DMS79 treated with DMSO at 0.1 percent for 48 hours (cell line): Measurements from ENCODE around the gene ARHGEF38.

Experiments used
- DNase-seq: peaks from one replicate; lab custom pipeline; 2025; lab: John Stamatoyannopoulos, UW

Gene ARHGEF38

DNA sequence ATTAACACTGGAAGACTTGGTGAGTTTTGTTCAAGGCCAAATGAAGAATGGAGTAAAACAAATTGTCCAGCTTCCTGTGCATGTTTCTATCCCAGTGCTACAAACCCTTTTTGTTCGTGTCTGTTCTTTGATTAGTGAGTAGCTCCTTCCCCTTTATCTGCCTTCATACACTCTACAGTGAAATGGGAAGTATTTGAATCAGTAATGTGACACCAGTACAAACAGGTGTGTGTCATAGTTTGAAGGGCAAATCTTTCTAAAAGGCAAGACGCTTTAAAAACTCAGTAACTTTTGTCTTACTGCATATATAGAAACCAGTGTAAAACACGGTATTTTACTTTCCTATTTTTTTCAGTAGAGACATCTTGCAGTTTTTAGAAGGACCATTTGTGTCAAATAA lies 5.9 kb downstream of the ARHGEF38 start:
- DNase-seq = no peak

DNA sequence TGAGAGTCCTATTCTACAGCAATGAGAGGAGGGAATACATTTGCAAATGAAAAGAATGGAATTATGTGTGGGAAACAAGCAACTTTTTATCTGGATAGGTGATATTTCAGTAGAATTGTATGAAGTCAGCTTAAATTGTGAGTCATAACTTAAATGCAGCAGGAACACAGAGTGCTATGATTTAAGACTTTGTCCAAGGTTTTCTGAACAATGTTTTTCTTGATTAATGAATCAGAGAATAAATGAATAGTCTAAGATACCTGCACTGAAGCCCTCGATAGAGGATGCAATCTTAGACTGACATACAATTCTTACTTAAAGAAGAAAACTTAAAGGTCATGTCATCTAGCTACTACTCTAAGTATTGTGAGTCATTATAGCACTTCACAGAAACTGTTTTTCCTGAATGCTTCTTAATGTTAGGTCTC lies 8.0 kb downstream of the ARHGEF38 start:
- no peak for DNase-seq

DNA sequence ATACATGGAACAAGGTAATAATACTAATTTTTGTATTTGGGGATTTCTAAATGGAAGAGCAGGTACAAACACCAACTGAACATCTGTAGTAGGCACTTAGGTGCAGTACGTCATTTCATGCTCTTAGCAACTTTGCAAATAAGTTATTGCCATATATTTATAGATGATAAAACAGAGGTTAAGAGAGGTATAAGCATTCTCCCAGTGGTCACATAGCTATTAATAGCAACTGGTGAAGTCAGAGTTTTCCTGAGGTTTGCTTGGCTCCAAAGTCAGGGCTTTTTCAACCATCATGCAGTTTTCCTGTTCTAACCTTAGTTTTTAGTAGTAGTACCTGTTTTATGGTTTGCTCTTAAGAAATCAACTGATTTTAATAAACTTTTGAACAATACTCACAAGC lies 10.9 kb downstream of the ARHGEF38 start:
- DNase-seq = no peak

DNA sequence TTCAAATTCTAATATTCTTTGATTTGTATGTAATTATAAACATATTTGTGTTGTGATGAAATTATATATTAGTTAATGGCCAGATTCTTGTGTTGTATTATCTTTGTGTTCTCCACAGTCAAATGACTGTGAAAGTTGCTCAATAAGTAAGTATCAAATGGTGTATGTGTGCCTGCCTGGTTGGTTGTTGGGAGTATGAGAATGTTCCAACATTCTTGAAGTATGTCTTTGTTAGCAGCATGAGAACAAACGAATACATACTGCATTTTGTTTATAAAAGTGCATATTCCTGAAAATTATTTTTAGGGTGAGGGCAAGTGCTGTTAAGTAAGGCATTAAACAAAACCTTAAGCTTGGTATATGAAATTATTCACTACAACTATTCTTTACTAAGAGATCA lies 16.2 kb downstream of the ARHGEF38 start:
- no peak for DNase-seq

DNA sequence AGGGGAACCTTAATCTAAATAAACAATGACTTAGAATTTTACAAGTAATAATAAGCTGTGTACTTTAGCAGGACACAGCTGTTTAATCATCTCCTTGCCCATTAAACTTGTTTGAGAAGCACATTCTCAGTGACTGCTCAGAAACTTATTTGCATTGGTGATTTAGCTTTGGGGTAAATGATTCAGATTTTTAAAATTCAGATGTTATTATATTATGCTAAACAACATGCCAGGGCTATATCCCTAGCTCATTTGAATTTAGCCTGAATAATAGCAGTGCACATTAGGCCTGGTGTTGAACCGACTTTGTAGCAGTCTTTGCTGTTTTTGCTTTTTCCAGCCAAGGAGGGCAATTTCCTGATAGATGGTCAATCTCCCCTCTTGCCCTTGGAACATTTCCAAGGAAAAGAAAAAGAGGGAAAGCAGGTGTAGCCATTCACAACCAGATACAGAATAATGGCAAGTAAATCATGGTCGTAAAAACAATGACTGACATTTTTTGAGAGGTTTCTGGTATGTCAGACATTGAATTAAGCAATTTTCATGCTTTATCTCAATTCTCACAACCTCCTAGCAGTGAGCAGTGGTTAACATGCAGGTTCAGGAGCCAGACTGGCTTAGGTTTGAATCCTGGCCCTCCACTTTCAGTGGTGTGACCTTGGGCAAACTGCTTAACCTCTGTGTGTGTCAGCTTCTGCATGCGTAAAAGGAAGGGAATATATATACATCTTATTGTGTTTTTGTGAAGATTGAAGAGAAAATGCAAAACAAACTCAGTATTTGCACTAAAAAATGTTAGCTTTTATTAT lies 16.8 kb downstream of the ARHGEF38 start:
- DNase-seq = no peak

DNA sequence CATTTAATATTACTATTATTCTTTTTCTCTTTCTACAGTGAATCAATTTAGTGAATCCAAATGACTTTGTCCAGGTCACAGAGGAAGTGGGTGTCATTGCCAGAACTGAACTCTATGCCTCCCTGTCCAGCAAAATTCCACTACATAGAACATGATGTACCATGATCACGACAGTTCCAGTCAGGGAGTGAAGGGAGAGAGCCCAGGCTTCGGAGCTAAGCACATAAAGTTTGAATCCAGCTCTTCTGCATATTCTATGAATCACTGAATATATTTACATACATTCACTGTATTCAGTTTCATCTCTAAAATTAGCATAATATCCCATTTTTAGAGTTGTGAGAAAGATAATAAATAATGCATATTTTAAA lies 17.4 kb downstream of the ARHGEF38 start:
- no peak for DNase-seq

DNA sequence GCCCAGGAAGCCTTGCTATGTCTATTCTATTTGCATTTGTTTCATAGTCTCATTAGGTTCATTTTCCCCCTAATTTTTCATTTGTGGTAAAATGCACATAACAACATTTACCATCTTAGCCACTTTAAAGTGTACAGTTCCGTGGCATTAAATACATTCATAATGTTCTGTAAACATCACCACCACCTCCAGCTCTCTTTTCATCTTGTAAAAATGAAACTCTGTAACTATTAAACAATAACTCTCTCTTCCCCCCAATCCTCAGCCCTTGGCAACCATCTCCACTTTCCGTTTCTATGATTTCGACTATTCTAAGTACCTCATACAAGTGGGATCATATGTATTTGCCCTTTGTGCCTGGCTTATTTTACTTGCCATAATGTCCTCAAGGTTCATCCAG lies 19.9 kb downstream of the ARHGEF38 start:
- no peak for DNase-seq

DNA sequence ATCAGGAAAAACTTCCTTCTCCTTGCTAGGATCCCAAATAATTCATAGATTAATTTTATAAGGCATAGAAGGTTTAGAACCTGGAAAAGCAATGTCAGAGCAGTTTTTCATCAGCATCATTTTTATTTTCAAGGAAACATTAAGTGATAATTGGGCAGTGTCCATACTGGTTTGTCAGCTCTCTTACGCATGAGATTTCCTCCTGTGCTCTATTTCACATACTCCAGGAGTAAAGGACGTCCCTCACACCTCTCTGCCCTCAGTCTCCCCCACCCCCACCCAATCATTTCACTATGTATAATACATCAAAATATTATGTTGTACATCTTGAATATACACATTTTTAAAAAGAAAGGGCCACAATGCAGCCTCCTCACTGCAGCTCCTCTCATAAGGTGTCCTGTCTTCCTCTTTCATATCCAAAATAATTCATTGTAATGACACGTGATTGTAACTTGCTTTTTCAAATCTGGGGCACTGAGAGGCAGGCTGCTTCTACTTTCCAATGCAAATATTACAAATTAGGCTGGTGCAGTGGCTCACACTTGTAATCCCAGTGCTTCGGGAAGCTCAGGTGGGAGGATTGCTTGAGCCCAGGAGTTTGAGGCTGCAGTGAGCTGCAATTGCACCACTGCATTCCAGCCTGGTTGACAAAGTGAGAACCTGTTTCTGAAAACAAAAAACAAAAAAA lies 34.4 kb downstream of the ARHGEF38 start:
- DNase-seq = no peak

DNA sequence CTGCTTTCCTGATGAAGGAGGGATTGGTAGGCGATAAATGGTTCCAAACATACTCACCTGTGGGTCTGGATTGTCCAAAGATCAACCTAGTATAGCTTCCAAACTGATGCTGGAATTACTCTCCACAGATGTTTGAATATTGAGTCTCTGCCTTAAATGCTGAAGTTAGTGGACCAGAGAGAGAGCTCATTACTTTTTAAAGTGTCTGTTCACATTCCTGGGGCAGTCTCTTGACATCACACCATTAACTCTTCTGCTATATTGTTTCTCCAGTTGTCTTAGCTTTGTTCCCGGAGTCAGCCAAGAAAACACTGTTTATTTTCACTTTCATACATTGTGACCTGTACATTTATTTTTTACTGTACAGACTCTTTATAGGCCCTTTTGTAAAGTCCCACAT lies 35.4 kb downstream of the ARHGEF38 start:
- no peak for DNase-seq

DNA sequence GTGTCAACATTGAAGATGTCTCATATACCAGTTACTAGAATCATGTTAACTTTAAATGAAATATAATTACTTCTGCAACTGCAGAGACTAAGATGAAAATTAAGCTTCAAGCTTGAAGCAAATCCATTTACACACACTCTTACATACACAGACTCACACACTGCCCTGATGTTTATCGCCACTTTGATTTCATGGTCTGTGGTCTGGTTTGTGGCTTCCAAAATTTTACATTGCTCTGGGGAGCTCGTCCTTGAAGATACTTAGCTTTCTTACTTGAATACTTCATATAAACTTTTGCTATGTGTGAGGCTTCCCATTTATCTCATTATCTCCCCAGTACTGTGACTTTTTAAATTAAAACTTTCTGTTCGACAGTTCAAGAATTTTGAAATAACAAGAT lies 35.8 kb downstream of the ARHGEF38 start:
- no peak for DNase-seq

DNA sequence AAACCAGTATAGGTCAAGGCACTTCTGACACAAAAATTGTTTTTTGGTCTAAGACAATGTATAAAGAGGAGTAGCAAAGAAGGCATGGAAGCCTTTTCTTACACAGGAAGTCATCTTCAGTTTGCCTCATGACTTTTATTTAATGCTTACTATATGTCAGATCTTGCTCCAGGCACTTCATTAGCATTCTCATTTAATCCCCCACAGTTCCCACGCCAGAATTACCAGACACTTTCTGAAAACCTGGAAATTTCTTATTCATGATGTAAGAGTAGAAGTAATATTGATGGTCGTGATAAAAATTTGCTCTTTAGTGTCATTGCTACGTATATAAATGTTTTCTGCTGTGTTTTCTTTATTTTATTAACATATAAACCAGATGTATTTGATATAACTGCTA lies 39.2 kb downstream of the ARHGEF38 start:
- no peak for DNase-seq

DNA sequence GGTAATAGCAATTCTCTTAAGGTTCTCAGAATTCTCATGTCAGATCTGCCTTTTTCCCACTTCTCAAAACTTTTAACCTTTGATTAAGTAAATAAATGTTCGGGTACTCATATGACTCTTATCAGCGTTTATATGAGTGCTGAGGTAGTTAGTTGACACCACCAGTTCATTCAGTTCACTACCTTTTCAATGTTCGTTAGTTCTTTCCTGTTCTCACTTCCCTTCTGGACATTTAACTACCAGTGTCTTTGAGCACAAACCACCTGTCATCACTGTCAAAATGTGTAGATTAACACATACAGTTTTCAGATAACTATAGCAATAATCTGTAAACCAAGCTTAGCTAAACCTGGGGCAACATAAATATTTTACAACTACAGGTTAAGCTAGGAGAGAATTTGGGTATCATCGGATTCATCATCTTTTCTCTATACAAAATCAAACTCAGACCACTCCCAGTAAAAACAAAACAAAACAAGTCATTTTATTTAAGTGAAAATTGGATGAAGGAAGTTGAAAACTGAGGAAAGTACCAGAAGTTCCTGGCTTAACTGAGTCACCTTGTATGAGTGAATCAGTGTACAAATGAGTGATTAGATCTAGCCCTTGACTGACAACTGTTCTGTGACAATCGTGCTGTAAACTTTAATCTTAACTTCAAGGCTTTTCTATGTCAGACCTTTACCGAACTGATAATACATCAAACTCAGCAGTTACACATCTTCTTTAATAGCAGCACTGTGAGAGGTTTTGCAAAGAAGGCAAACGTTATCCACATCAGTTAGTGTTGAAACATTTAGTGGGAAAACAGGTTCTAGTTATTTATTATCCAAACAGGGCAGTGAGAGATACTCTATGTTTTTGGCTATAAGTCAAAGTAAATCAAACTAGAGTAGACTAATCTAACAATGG lies 41.9 kb downstream of the ARHGEF38 start:
- no peak for DNase-seq

DNA sequence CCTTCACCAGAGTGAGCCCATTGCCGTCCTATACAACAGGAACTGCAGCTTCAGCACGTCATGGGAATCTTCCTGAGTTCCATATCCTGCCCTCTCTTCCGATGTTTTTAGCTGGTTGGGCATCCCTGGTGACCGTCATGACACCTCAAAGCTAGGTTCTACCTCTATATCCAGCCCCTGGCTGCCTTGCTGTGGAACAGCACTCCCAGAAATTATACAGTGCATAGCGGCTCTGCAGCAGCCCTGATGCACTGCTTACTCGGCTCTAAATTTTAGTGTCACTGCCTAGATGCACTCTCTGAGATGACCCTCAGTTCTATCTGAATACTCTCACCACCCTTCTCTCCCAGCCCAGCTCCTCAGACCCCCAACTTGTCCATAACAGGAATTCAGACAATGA lies 44.3 kb downstream of the ARHGEF38 start:
- DNase-seq = no peak

DNA sequence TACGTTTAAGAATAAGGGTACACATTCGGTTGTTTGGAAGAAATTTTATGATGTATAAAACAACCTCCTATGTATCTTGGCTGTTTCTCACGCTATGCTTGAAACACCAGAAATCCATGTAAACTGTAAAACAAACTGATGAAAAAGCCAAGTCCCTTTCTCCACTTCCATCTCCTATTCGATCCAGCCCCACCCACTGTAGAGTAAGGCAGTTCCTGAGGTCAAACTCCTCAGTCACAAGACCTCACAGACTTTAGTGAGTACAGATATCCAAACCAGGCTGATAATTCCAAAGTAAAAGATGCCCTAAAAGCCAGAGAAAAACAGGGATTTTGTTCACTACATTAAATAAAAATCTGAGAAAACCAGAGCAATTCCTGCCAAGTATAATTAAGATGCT lies 45.6 kb downstream of the ARHGEF38 start:
- no peak for DNase-seq

DNA sequence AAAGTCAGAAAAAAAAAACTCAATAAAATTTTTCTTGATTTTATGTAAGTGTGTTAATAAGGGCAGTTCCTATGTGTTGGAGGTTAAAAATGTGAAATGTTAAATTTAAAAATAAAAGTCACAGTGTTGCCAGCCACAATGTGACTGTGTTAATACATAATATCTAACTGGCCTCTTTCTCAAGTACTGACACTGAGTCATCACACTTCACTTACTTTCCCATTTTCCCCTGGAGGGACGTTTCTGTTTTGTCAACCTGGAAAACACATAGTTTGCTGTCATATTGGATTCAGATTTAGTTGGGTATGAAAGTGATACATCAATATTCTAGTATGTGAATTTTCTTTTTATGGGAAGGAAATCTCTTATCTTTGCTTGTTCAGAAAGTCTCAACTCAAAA lies 46.4 kb downstream of the ARHGEF38 start:
- DNase-seq = no peak

DNA sequence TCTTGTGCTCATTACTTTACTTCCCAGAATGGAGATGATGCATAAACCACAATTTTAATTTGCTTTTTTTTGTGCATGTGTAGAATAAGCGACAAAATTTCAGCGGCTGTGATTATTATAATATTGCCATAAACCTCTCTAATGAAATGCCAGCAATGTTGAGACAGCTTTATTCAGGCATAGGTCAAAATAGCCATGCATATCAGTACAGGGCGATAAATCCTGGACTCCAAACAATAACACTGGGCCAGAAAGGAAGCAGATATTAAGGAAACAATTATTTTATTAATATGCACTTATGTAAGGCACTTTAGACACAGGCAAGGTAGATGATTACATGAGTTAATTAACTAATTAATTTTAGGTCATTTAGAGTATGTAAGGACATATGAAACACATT lies 47.1 kb downstream of the ARHGEF38 start:
- DNase-seq = no peak

DNA sequence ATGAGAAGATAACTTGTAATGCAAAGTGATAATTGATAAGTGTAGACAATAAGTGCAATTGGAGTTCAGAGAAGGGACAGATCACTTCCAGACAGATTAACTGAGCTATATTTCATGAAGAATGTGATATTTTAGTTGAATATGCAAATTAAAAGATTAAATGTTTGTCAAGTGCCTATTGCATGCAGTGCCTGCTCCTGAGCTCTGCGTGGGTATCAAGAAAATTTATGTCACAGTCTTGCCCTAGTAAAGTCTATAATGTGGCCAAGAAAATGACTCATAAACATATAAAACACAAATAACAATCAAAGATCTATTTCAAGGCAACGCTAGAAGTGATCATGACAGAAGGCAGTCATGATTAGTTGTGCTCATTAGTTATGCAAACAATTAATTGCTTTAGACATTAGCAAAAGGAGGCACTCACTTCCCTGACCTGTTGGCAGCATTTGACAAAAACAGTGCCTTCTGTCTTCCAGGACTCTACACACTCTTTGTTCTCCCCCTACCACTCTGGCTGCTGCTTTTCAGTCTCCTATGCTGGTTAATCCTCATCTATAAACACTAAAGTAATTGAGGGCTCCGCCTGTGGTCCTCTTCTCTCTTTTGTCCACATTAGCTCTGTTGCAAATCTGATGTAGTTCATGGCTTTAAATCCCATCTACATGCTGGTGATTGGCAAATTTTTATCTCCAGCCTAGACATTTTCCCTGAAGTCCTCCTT lies 47.7 kb downstream of the ARHGEF38 start:
- no peak for DNase-seq

DNA sequence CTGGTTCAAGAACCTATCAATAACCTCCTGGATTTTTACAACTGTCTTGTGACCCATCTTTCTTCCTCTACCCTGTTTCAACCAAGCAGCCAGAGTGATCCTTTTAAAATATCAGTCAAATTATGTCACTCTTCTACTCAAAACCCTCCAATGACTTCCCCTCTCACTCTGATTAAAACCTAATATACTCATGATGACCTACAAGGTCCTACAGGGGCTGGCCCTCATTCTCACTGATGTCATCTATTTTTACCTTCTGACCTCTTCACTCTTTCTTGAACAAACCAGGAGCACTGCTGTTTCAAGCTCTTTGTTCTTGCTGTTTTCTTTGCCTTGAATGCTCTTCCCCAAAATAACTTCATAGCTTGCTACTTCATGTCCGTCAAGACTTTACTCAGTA lies 48.5 kb downstream of the ARHGEF38 start:
- no peak for DNase-seq

DNA sequence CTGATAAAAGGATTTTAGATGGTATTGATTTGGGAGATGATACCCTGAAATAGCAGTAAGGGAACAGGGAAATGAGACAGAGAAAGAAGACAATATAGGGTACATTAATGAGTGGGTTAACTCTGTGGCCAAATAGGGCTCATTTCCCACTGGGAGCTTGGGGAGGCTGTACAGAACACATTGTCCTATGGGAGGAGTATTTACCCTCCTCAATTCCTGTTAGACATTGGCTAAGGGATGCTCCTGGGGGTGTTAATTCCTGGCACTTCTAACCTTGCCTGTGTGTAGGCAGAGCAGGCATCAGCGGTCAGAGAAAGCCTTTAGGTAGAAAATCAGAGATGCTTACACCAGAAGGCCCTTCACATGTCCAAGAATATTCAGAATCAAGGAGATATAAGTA lies 49.0 kb downstream of the ARHGEF38 start:
- no peak for DNase-seq

DNA sequence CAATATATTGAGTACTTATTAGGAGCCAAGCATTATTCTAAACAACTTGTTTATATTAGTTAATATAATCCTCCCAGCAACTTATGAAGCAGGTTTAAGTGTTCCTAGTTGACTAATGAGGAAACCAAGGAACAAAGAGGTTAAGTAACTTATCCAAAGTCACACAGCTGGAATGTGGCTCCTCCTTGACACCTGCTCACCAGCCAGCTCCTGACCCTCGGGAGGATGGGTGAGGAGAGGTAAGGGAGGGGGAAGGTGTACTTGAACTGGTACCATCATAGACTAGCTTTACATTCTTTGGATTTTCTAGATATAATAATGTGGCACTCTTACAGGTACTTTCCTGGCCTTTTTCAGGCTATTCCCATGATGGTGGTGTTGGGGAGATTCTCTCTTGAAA lies 50.7 kb downstream of the ARHGEF38 start:
- no peak for DNase-seq

DNA sequence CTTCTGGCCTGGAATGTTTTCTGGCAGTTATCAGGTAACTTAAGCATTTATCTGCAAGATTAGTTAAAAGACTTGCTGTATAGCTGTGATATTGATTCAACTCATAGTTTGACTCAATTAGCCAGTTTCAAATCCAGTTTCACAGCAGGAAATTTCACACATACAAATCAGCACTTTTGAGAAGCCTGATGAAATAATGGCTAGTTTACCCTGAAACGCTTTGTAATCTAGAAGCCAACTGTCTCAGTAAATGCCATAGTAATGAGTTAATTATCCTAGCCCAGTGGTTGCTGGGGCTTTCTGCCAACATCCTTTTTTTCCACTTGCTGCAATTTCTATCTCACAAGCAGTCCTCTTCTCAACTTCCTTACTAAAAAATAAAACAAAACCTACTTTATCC lies 53.1 kb downstream of the ARHGEF38 start:
- no peak for DNase-seq

DNA sequence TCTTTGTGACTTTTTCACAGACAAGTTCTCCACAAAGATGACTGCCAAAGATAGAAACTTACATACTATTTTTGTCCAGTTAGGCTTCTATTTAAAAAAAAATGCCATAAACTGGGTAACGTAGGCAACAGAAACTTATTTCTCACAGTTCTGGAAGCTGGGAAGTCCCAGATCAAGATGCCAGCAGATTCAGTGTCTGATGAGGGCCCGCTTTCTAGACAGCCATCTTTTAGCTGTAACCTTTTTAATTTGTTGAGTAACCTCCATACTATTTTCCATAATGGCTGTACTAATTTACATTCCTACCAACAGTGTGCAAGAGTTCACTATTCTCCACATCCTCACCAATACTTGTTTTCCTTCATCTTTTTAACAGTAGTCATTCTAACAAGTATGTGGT lies 55.5 kb downstream of the ARHGEF38 start:
- DNase-seq = no peak
